Adrenal gland (tissue), 5 donors: Measurements from ENCODE around the gene NCBP1.

ENCODE experiments used
- CTCF ChIP-seq, 6 experiments: fragments of 450-650 bp in 4 of 6; fragments of 200-600 bp in 2 of 6; sonication (generic) in 1 of 6; IDR thresholded peaks; 1 replicate in 5 of 6; 2 replicates in 1 of 6; pipeline versions ENCODE4 v1.5.1 to v1.8.0; 2016 to 2021; ENCODE audit warnings: antibody characterized with exemption in 6 of 6, mild to moderate bottlenecking in 2 of 6, moderate library complexity in 1 of 6
- POLR2A ChIP-seq, 2 donors: fragments of 450-650 bp; IDR thresholded peaks; one replicate each; pipeline ENCODE4 v1.6.1; 2017; ENCODE audit warnings: antibody characterized with exemption in 2 of 2, mild to moderate bottlenecking in 2 of 2, moderate library complexity in 1 of 2
- donor health status: DM: no; HTN: no; CAD: no.

- TF ChIP-seq POLR2A (IDR thresholded peaks at IDR 0.05): no peak
- TF ChIP-seq CTCF (IDR thresholded peaks at IDR 0.05): no peak
These were observed 56.0 kb downstream of the NCBP1 start for GRCh38 chr9:97689401-97690180.
